HG03565 (cell line): ENCODE measurements around the gene MTX3.

Experiments used
- ATAC-seq: cut with Tn5 transposase; IDR thresholded peaks from one replicate; pipeline ENCODE4 v1.9.1; 2021; ENCODE audit warnings: mild to moderate bottlenecking, moderate library complexity; ENCODE audit not compliant: unreplicated experiment

The MTX3 gene

DNA sequence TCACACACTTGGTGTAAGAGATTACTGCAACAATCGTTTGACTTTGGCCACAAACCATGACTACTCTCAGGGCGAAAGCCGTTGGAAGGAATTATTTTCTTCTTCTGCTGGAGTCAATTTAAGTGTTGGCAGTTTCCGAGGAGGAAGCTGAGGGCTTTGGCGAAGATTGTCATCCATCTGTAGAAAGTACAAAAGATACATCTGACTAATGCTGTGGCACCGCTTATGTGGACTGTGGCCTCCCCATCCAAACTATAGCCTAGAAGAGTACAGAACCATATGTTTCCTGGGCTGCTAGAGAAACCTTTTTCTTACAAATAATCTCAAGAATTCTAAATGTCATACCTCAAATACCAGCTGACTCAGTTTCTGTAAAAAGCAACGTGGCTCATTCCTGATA lies 7.4 kb downstream of the MTX3 start:
- no peak for ATAC-seq

DNA sequence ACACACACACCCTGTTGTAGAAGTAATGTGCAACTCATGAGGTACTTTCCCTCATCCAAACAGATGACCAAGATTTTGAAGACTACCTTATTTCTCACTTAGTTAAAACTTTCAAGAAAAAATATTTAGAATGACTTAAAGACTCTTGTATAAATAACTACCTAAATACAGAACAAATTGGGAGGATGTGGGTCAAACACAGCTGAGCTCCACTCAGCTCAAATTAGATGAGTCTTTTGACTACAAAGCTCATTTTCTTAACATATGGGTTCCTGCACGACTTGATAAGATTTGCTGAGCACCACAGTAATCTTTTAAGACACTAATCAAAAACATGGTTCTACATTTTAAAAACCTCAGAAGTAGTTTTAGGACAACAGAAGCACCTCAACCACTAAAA lies 8.9 kb downstream of the MTX3 start:
- no peak for ATAC-seq

DNA sequence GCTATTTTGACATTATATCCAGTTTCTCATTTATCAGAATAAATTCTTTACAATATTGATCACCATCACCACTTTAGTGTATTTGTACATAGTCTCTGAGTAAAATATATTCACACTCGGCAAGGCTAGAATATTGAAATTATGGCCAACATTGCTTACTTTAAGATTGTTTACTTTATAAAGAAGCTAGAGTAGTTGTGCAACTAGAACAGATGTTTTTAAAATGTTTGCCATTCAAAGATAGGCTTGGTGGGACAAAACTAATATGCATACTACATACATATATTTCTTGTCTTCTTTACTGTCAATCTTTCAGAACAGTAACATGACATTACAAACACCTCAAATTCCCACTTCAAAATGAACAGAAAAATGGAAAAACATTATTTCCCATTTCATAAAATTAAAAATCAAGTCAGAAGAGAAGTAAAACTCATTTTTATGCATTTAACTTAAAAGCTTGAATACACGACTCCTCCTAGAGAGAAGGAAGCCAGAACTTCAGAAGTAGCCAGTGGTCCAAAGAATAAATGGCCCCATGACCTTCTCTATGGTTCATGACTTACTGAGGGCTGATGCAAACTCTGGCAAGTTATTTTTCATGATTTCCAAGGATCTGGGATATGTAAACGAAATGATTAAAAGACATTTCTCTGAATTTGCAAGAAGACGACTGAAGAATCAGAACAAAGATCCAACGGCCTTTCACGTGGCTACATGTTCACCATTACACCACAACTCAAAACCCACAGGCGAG lies 14.1 kb downstream of the MTX3 start:
- ATAC-seq = no peak

DNA sequence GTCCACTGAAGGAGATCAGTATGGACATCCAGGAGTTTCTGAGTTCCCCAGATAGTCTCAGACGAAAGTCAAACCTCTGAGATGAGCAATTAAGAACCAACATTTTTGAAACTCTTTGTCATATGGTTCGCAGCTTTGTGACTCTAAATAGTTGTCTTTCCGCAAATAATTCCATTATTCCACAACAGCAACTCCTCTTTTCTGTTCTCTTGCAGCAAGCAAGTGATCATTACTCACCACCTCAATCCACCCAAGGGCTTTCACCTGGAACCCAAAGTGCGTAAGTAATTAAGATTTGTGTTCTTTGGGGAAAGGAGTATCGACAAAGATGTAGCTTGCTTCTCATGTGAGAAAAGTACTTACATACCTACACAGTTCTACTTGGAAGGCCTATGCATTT lies 15.6 kb downstream of the MTX3 start:
- no peak for ATAC-seq

DNA sequence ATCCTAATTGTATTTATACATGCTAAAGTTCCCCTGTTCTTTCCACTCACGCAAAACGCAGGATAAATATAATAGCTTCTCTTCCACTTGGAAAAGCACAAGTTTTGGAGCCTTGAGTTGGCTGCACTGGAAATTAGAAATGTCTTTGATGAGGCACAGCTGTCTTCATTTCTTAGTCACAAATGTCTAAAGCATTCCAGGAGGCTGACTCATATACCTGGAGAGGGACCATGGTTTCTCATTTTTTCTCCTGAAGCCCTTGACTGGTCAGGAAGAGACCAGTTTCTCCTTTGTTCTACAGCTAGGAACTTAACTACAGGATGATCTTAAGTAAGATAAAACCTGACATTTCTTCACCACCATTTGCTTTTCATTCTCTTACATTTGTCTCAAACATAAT lies 16.2 kb downstream of the MTX3 start:
- ATAC-seq = no peak

DNA sequence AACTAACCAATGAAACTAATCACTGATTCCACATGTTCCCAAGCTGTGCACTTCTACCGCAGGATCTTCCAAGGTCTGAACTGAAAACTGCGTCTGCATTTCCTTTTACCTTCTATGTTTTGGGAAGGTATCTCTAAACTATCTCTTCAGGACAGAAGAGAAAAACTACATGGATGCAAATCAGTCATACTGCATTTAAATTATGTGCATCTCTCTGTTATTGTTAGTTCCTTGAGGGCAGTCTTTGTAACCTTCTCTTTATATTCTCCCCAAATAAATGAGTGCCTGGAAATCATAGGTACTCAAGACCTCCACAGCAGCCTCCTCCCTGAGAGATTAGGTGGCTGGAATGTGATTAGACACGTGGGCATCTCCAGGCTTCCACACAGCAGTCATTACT lies 17.1 kb downstream of the MTX3 start:
- ATAC-seq = no peak

DNA sequence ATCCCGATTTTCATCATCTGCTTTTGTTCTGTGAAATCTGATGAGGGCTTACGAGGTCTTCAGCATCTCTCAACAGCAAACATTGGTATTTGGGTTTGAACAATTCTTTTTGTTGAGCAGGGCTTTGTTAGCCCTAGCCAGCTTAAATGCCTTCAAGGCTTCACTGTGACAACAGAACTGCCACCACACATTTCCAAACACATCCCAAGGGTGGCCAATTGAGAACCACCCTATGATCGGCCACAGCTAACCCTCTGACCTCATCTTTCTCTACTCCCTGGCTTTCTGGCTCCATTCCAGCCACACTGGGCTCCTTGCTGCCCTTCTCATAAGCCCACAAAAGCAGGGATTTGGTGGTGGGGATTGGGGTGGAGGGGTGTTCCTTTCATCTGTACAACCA lies 17.6 kb downstream of the MTX3 start:
- ATAC-seq = no peak

DNA sequence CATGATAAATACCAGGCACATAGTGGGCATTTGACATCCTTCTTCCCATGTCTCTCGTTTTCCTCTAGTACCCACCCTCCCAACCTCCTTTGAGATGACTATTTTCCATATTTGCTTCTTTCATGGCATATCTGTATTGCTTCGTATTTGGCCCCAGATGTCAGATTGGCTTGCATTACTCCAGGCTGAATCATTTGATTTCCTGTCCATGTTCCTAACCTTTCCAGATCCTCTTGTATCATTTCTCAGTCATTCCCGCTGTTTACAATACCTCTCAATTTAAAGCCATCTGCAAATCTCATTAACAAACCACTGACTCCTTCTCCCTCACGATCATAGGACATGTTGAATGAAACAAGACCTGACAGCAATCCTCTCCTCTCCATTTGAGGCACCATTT lies 19.9 kb downstream of the MTX3 start:
- ATAC-seq = no peak

DNA sequence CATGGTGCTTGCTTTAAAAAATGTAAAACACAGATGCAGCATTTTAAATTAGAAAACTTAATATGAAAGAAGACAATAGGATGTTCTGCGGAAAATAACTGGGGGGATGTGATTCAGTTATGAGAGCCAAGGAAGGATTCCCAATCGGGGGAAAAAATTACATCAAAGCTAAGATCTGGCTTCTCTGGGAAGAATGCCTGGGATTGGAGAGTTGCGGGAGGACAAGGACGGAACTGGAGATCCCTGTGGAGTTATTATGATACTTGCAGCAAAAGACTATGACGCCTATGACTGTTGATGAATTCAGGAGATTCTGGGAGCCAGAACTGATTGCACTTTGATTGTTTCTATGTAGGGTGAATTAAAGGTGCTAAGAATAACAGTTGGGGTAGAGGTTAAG lies 24.6 kb downstream of the MTX3 start:
- no peak for ATAC-seq

DNA sequence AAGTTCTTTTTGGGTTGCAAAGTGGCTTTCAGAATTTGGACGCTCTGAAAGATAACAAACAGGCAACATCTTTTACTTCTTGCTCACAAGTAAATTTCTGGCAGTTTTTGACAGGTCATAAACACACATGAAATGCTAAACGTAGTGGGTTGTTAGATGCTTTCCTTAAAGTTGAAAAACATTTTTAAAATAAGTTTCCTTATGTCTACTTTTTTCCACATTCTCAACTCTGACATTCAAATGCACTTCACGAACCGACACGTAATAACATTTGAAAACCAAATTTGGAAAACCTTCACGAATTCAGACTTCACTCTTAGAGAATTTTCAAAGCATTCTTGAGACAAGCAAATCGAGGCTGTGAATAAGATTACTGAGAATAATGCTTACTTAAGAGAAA lies 26.9 kb downstream of the MTX3 start:
- ATAC-seq = no peak

DNA sequence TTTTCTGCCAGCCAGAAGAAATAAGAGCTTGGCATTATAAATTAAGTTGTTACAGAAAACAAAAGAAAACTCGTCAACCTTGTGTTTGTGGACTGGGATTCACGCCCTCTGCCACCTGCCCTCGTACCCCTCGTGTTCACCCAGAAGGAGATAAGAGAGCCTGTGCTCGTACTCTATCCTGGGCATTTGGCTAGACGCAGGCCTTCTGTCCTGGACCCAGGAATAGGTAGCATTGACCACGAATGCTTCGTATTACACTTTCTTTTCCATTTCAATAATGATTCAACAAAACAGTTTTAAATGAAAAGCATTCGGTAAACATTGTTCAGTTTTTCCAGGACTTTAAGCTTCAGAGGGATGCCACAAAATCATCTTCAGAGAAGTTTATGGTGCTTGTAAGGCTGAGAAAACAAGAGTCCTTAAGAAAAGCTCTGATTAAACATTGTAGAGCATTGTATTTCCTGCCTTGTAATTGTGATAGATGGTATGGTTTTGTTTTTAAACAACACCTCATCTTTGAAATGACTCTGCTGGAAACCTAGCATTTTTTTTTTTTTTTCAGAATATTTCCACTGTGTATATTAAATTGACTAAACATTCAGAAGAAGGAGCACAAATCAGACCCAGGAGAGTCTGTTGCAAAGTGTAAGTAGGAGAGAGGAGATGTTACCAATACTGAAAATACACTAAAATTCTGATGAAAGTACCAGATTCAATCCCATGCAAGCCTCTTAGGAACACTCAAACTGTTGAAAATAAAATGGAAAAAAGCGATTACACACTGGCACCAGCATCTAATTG lies 27.6 kb downstream of the MTX3 start:
- no peak for ATAC-seq

DNA sequence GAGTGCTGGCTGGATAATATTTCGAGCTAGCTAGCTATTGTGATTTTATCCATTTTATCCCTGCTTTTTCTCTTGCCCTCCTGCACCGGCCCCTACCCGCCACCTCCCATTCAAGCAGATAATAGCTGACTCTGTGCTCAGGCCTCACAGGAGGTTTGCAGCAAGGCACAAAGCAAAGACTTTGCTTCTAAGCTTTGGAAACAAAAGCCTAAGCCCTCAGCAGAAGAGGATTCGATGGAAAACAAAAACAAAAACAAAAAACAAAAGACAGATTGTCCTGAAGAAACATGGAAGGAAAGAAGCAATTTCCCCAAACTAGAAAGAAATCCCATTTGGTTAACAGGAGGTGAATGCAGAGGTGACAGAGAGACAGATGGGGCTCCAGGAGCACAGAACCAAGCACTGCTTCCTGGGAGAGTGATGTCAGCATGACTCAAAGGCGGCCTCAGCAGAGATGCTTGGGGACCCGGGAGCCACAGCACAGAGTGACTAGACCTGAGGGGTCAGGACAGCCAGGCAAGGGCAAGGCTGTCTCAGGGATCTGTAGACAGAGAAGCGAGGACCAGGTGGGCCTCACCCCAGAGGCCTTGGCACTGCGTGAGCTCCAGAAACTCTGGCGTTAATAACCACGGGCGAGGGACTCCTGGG lies 28.4 kb downstream of the MTX3 start:
- no peak for ATAC-seq

DNA sequence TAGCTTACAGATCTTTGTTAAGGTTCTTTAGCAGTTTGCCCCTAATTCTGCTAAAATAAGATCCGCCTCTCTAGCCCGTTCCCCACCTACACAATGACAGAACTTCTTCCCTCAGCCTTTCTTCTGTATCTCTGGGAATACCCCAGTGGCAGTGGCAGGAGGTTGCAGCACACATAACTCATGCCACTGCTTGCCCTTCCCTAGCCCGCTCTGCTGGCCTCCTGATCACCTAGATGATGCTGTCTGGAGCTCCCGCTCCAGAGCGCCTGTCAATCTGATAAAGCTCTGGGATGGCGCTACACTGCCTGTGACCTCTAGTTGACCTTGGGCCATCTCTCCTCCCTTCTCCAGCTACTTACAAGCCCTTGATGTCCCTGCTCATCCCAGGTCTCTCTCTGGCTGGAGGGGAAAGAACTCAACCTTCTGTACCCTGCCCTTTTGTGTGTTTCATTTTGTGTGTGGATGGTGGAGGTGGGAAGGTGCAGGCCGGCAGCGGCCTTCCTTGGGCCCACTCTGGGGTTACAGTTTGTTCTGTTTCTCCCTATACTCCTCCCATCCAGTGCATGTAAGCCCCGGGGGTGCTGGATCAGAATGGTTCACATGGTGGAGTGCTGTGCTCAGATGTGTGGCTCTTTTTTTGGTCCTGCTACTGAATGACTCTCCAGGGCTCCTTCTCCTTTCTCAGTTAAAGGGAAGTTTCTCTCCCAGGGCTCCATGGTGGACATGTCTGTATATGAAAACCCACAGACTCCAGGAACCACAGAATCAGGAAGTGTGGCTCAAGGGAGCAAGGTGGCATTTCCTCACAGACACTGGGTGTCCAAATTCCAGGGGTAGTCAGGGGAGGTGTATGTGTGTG lies 29.1 kb downstream of the MTX3 start:
- no peak for ATAC-seq

DNA sequence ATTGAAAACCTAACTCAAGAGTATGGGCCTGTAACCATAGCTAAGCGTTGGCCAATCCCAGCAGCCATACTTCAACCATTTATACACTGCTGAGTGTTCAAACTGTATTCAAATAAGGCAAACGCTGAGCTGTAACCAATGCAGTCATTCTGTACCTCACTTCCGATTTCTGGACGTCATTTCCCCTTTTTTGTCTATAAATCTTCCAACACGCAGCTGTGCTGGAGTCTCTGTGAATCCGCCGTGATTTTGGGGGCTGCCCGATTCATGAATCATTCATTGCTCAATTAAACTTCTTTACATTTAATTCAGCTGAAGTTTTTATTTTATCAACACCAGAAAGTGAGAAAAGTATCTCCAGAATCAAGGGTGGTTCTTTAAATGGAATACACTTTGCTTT lies 31.7 kb downstream of the MTX3 start:
- ATAC-seq = no peak

DNA sequence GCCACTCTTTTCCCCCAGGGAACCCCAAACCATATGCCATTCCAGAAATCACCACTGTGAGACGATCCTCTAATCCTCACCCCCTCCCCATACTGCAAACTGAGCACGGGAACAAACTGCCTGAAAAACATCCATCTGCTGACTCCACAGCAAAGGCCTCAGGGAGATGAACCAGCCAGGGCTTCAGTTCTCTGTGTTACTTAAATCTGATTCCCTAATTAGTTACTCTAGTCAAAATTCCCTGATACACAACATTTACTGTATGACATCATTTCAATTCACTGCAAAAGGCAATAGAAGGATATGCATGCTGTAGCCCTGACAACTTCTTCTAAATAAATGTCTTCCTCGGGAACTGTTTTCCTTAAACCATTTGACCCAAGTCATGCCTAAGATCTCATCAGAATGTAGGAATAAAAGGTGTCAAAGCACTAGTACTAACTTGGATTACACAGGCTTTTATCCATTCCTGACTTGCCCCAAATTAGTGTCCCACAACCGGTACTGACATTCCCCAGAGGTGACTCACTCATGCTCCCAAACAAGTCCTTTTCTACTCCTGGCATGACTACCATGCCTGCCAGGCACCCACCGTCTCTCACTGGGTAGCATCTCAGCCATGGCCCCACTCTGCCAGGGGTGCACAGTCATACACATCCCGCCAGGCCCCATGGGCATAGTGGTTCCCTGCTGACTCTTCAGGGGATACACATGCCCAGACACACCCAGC lies 35.0 kb downstream of the MTX3 start:
- no peak for ATAC-seq

DNA sequence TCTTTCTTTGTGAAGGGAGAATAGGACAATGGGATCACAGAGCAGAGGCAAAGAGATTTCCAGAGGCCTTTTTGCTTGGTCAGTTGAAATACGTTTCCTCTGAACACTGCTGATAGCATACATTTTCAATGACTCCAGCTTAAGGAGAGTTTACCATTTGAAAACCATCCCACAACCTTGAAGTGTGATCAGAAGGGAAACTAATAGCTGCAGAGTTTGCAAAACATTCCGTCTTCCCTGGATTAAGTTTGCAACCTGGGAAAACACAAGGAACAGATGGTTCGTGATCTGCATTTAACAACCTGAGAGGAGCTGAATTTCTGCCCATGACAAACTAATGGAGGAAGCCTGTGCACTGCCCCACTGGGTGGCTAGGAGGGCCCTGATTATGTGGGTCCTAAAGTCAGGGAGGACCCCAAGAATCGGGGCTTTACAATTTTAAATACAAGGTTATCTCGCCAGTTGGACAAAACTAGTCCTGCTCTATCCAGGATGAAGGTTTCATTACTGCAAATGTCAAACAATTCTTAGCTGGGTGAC lies 35.6 kb downstream of the MTX3 start:
- no peak for ATAC-seq

DNA sequence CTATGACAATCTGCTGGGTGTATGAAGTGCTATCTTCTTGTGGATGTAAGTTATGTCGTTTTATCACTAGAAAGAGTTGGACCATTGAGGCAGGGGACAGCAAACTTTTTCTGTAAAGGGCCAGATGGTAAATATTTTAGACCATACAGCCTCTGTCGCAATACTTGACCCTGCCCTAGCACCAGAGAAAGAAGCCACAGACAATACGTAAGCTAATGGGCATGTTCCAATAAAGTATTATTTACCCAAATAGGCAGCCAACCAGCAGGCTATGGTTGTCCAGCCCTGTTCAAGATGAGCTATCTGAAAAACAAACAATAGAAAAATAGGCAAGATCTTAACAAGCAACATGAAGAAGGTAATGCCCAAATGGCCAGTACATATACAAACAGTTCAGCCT lies 36.4 kb downstream of the MTX3 start:
- no peak for ATAC-seq

DNA sequence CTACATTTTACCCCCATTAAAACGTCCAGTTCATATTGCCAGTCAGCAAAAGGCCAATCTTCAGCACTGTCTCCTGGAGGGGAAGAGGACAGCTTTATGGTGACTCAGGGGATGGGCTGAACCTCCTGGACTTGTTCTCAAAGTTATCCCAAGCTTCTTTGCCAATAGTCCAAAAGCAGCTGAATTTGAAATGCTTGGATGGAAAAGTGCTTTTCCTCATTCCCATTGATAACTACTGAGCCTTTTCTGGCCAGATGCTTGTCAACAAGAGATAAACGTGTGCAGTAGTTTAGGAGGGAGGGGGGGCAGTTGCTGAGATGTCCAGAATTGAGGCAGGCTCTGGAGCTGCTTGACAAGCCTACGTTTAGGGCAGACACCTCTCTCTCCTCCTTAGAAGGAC lies 43.5 kb downstream of the MTX3 start:
- no peak for ATAC-seq

DNA sequence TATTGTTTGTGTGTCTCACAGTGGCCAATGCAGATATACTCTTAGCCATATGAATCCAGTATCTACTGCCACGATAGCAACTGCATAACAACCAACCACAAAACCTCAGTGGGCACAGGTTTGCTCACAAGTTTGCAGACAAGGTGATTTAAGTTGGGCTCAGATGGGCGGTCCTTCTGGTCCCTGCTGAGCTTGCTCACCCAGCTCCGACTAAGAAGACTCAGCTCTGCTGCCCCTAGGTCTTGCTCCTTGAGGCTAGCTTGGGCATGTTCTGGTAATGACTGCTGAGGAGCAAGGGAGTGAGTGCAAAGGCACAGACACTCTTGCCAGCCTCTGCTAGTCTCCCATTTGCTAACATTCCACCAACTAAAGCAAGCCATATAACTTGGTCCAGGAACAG lies 52.6 kb downstream of the MTX3 start:
- ATAC-seq = no peak

DNA sequence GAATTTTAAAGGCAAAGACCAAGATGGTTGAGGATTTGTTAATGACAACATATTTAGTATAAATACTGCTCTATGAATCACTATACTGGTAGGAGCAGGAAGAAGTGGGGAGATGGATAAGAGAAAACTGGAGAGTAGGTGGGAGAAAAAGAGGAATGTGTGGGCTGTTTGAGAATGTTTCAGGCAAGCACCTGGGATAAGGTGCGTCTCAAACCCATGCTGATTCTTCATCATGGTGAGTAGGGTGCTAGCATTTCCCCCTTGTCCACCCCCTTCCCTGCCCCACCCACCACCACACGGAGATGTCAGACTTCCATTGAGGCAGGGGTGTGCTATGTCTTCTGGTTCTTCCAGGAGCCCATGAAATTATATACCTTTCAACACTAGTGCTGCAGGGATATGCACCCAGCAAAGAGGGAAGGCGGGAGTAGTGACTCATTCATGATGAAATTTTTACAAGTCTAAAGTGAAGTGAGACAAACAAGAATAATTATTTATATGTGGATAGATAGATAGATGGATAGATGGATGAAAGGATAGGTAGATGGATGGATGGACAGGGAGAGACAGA lies 54.3 kb downstream of the MTX3 start:
- no peak for ATAC-seq
